Hepatocyte (in vitro differentiated cells): ENCODE measurements around the gene PRMT7. TPM values are rescaled to one million over a fixed set of nuclear protein-coding genes. Genes with fewer than 3 reads are reported as not detected.

ENCODE experiments used
- DNase-seq: peaks from one replicate; pipeline ENCODE4 v3.0.0-alpha.2; 2016; ENCODE audit warnings: low spot score
- H2AFZ ChIP-seq: fragments of 200-600 bp; sonication (generic); 2 replicates; pipeline ENCODE4 v1.6.0; 2016; ENCODE audit warnings: antibody characterized with exemption, mild to moderate bottlenecking
- H3K27ac ChIP-seq: fragments of 200-600 bp; sonication (generic); 2 replicates; pipeline ENCODE4 v1.5.1; 2016; ENCODE audit warnings: mild to moderate bottlenecking
- H3K27me3 ChIP-seq: fragments of 200-600 bp; sonication (generic); 2 replicates; pipeline ENCODE4 v1.6.1; 2016
- H3K36me3 ChIP-seq: fragments of 200-600 bp; sonication (generic); replicated peaks from 2 replicates; pipeline ENCODE4 v1.5.1; 2016; ENCODE audit warnings: low read depth; ENCODE audit not compliant: insufficient read depth
- H3K4me1 ChIP-seq: fragments of 200-600 bp; sonication (generic); 2 replicates; pipeline ENCODE4 v1.5.1; 2016; ENCODE audit warnings: mild to moderate bottlenecking, moderate library complexity; ENCODE audit not compliant: insufficient read depth
- H3K4me2 ChIP-seq: fragments of 200-600 bp; sonication (generic); 2 replicates; pipeline ENCODE4 v1.6.0; 2016
- H3K4me3 ChIP-seq: fragments of 200-600 bp; sonication (generic); 2 replicates; pipeline ENCODE4 v1.5.1; 2016; ENCODE audit warnings: mild to moderate bottlenecking
- H3K79me2 ChIP-seq: fragments of 200-600 bp; sonication (generic); 2 replicates; pipeline ENCODE4 v1.6.0; 2017; ENCODE audit warnings: mild to moderate bottlenecking
- H3K9me2 ChIP-seq: fragments of 200-600 bp; sonication (generic); replicated peaks from 2 replicates; pipeline ENCODE4 v1.6.0; 2017; ENCODE audit warnings: mild to moderate bottlenecking; ENCODE audit not compliant: insufficient read depth
- H3K9me3 ChIP-seq: fragments of 200-600 bp; sonication (generic); 2 replicates; pipeline ENCODE4 v1.5.1; 2016; ENCODE audit warnings: low read depth, mild to moderate bottlenecking
- H4K20me1 ChIP-seq: fragments of 200-600 bp; sonication (generic); 2 replicates; pipeline ENCODE4 v1.6.0; 2016; ENCODE audit warnings: mild to moderate bottlenecking; ENCODE audit not compliant: insufficient read depth, poor library complexity, severe bottlenecking
- CTCF ChIP-seq: fragments of 200-600 bp; sonication (generic); IDR thresholded peaks from 2 replicates; pipeline ENCODE4 v1.5.1; 2016; ENCODE audit warnings: antibody characterized with exemption, mild to moderate bottlenecking; ENCODE audit not compliant: poor library complexity
- EZH2 ChIP-seq: fragments of 200-600 bp; sonication (generic); IDR thresholded peaks from 2 replicates; pipeline ENCODE4 v1.6.1; 2016; ENCODE audit warnings: antibody characterized with exemption, mild to moderate bottlenecking, borderline replicate concordance
- EZH2phosphoT487 ChIP-seq: fragments of 200-600 bp; sonication (generic); IDR thresholded peaks from one replicate; pipeline ENCODE4 v1.6.1; 2018; ENCODE audit warnings: antibody characterized with exemption, mild to moderate bottlenecking, low read depth, moderate library complexity; ENCODE audit not compliant: unreplicated experiment, severe bottlenecking
- WGBS: methylation state at CpG from one replicate; pipeline ENCODE4 v1.1.6; 2016; ENCODE audit warnings: low lambda C conversion rate; ENCODE audit errors: missing lambda C conversion rate; 5-methylcytosine and 5-hydroxymethylcytosine counted together
- polyA plus RNA-seq: library from polyadenylated mRNA; unstranded; fragments of >200 nt; fragmentation: Nextera tagmentation; extraction: Ambion mirVana; gene quantifications from 2 replicates; pipeline ENCODE4 v1.2.1, GENCODE V29; 2016
- total RNA-seq: library from RNA; depleted of rRNA; stranded (reverse); fragments of >200 nt; gene quantifications from 2 replicates; pipeline ENCODE4 v1.2.3, GENCODE V29; 2014

The PRMT7 gene
- total and polyA plus RNA-seq, 2 experiments from 2014 or later = 41.1 to 43.6 TPM

GRCh38 chr16:68356249-68356918 lies 45.6 kb downstream of the PRMT7 start:
- Histone ChIP-seq H3K36me3 (no peaks in the 10 kb centered on the region), H3K4me3 (no peak overlapping the region), H3K9me3 (no peaks in the 10 kb centered on the region), H3K27me3 (no peaks in the 10 kb centered on the region), H3K79me2 (no peaks in the 10 kb centered on the region), H3K4me1 (peaks cover 4% of the 10 kb centered on the region), H3K9me2 (no peaks in the 10 kb centered on the region), H3K4me2 (no peak overlapping the region), H2AFZ (no peak overlapping the region), H4K20me1 (no peaks in the 10 kb centered on the region), H3K27ac (no peak overlapping the region)
- no peak for TF ChIP-seq EZH2phosphoT487
- TF ChIP-seq CTCF = no peak
- no peak for TF ChIP-seq EZH2
- 96% methylated on average over 27 of the region's 28 CpGs for WGBS
- DNase-seq = no peak

GRCh38 chr16:68356919-68357286 lies 46.1 kb downstream of the PRMT7 start:
- no peak for TF ChIP-seq EZH2
- no peak for TF ChIP-seq EZH2phosphoT487
- TF ChIP-seq CTCF = no peak
- no peaks in the 10 kb centered on the region for H4K20me1 ChIP-seq
- no peaks in the 10 kb centered on the region for H3K79me2 ChIP-seq
- no peak overlapping the region for H3K4me2 ChIP-seq
- DNase-seq = no peak
- no peaks in the 10 kb centered on the region for H3K9me3 ChIP-seq
- no peak overlapping the region for H3K27ac ChIP-seq
- H3K9me2 ChIP-seq = no peaks in the 10 kb centered on the region
- WGBS = 89% methylated on average over 5 of the region's 5 CpGs
- no peak overlapping the region for H2AFZ ChIP-seq
- H3K27me3 ChIP-seq = no peaks in the 10 kb centered on the region
- H3K4me1 ChIP-seq = peaks cover 2% of the 10 kb centered on the region
- H3K36me3 ChIP-seq = no peaks in the 10 kb centered on the region
- H3K4me3 ChIP-seq = no peak overlapping the region

- Histone ChIP-seq H4K20me1 (no peaks in the 10 kb centered on the region), H3K27me3 (no peaks in the 10 kb centered on the region), H2AFZ (no peak overlapping the region), H3K4me2 (no peak overlapping the region), H3K9me2 (no peaks in the 10 kb centered on the region), H3K36me3 (no peaks in the 10 kb centered on the region), H3K4me1 (peaks cover 4% of the 10 kb centered on the region), H3K27ac (no peak overlapping the region), H3K9me3 (no peaks in the 10 kb centered on the region), H3K79me2 (no peaks in the 10 kb centered on the region), H3K4me3 (no peak overlapping the region)
- TF ChIP-seq EZH2phosphoT487 (no peak), CTCF (no peak), EZH2 (no peak)
- no peak for DNase-seq
- WGBS = 91% methylated on average over 9 of the region's 9 CpGs
Measured at GRCh38 chr16:68357521-68357922, 46.7 kb downstream of the PRMT7 start.

- Histone ChIP-seq H3K36me3 (no peaks in the 10 kb centered on the region), H3K27ac (no peak overlapping the region), H4K20me1 (no peaks in the 10 kb centered on the region), H3K79me2 (no peaks in the 10 kb centered on the region), H3K9me2 (no peaks in the 10 kb centered on the region), H3K27me3 (no peaks in the 10 kb centered on the region), H2AFZ (no peak overlapping the region), H3K4me1 (peaks cover 4% of the 10 kb centered on the region), H3K4me2 (no peak overlapping the region), H3K4me3 (no peak overlapping the region), H3K9me3 (no peaks in the 10 kb centered on the region)
- no peak for DNase-seq
- TF ChIP-seq CTCF (no peak), EZH2 (no peak), EZH2phosphoT487 (no peak)
- 95% methylated on average over 10 of the region's 11 CpGs for WGBS
Measured at GRCh38 chr16:68357923-68358322, 47.1 kb downstream of the PRMT7 start.
